Keratinocyte (primary cell): ENCODE data around the gene NAA40.

ENCODE experiments used
- EZH2 ChIP-seq: IDR thresholded peaks from one replicate; pipeline ENCODE4 v1.6.1; 2012; ENCODE audit warnings: inconsistent platforms, mild to moderate bottlenecking, low read length, moderate library complexity
- TF ChIP-seq, protein P1 (sequence below), 3 experiments: IDR thresholded peaks in 1 of 3; conservative IDR thresholded peaks in 1 of 3; optimal IDR thresholded peaks in 1 of 3; 2 replicates in 2 of 3; 3 replicates in 1 of 3; pipeline versions ENCODE3 to v1.5.1; 2011; ENCODE audit warnings: low read length in 3 of 3, mild to moderate bottlenecking in 3 of 3, moderate library complexity in 2 of 3, control low read depth in 1 of 3, inconsistent platforms in 1 of 3; ENCODE audit not compliant: insufficient read depth in 2 of 3; ENCODE audit errors: extremely low read depth in 1 of 3

DNA sequence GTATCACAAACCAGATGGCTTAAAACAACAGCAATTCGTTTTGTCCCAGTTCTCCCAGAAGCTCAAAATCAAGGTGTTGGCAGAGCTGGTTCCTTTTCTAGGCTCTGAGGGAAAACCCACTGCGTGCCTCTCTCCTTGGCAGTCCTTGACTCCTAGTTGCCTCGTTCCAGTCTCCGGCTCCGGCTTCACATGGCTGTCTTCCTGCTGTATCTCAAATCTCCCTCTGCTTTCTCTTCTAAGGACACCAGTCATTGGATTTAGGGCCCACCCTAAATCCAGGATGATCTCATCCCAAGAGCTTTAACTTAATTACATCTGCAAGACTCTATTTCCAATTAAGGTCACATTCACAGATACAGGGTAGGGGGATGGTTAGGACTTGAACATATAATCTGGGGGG lies 9.2 kb upstream of the NAA40 start:
- TF ChIP-seq, protein P1, sequence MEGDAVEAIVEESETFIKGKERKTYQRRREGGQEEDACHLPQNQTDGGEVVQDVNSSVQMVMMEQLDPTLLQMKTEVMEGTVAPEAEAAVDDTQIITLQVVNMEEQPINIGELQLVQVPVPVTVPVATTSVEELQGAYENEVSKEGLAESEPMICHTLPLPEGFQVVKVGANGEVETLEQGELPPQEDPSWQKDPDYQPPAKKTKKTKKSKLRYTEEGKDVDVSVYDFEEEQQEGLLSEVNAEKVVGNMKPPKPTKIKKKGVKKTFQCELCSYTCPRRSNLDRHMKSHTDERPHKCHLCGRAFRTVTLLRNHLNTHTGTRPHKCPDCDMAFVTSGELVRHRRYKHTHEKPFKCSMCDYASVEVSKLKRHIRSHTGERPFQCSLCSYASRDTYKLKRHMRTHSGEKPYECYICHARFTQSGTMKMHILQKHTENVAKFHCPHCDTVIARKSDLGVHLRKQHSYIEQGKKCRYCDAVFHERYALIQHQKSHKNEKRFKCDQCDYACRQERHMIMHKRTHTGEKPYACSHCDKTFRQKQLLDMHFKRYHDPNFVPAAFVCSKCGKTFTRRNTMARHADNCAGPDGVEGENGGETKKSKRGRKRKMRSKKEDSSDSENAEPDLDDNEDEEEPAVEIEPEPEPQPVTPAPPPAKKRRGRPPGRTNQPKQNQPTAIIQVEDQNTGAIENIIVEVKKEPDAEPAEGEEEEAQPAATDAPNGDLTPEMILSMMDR (optimal IDR thresholded peaks at IDR 0.05 in 1 of 3, IDR thresholded peaks at IDR 0.05 in 1 of 3, conservative IDR thresholded peaks at IDR 0.05 in 1 of 3; ENCODE audit: extremely low read depth in 1 of 3, insufficient read depth in 2 of 3, low read length in 3 of 3): no peak
- TF ChIP-seq EZH2: no peak
